ENCODE measurements around the gene RAPGEFL1.

The RAPGEFL1 gene

GRCh38 chr17:40173778-40174135 is 3.5 kb upstream of the RAPGEFL1 start:
- no peak for TF ChIP-seq SIN3A (IDR thresholded peaks at IDR 0.05; ENCODE audit: borderline replicate concordance, insufficient read depth, low read length)
- TF ChIP-seq, protein P1, sequence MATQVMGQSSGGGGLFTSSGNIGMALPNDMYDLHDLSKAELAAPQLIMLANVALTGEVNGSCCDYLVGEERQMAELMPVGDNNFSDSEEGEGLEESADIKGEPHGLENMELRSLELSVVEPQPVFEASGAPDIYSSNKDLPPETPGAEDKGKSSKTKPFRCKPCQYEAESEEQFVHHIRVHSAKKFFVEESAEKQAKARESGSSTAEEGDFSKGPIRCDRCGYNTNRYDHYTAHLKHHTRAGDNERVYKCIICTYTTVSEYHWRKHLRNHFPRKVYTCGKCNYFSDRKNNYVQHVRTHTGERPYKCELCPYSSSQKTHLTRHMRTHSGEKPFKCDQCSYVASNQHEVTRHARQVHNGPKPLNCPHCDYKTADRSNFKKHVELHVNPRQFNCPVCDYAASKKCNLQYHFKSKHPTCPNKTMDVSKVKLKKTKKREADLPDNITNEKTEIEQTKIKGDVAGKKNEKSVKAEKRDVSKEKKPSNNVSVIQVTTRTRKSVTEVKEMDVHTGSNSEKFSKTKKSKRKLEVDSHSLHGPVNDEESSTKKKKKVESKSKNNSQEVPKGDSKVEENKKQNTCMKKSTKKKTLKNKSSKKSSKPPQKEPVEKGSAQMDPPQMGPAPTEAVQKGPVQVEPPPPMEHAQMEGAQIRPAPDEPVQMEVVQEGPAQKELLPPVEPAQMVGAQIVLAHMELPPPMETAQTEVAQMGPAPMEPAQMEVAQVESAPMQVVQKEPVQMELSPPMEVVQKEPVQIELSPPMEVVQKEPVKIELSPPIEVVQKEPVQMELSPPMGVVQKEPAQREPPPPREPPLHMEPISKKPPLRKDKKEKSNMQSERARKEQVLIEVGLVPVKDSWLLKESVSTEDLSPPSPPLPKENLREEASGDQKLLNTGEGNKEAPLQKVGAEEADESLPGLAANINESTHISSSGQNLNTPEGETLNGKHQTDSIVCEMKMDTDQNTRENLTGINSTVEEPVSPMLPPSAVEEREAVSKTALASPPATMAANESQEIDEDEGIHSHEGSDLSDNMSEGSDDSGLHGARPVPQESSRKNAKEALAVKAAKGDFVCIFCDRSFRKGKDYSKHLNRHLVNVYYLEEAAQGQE (IDR thresholded peaks at IDR 0.05; ENCODE audit: insufficient read depth in 1 of 2, low read depth in 2 of 2, low read length in 2 of 2): no peak
- no peak for TF ChIP-seq FOXP2 (optimal IDR thresholded peaks at IDR 0.05; ENCODE audit: borderline replicate concordance, extremely low read depth, extremely low read length, insufficient read depth)
- TF ChIP-seq TAF1 (IDR thresholded peaks at IDR 0.05; ENCODE audit: borderline replicate concordance, insufficient read depth, low read length): no peak
- TF ChIP-seq POLR2AphosphoS5 (IDR thresholded peaks at IDR 0.05; ENCODE audit: low read depth, low read length): no peak

- TF ChIP-seq TAF1 (IDR thresholded peaks at IDR 0.05; ENCODE audit: borderline replicate concordance, insufficient read depth, low read length): no peak
- TF ChIP-seq, protein P1 (IDR thresholded peaks at IDR 0.05; ENCODE audit: insufficient read depth in 1 of 2, low read depth in 2 of 2, low read length in 2 of 2): no peak
- TF ChIP-seq FOXP2 (optimal IDR thresholded peaks at IDR 0.05; ENCODE audit: borderline replicate concordance, extremely low read depth, extremely low read length, insufficient read depth): no peak
- no peak for TF ChIP-seq SIN3A (IDR thresholded peaks at IDR 0.05; ENCODE audit: borderline replicate concordance, insufficient read depth, low read length)
- TF ChIP-seq POLR2AphosphoS5 (IDR thresholded peaks at IDR 0.05; ENCODE audit: low read depth, low read length): no peak
Measured at GRCh38 chr17:40174514-40174913, 2.8 kb upstream of the RAPGEFL1 start.

DNA sequence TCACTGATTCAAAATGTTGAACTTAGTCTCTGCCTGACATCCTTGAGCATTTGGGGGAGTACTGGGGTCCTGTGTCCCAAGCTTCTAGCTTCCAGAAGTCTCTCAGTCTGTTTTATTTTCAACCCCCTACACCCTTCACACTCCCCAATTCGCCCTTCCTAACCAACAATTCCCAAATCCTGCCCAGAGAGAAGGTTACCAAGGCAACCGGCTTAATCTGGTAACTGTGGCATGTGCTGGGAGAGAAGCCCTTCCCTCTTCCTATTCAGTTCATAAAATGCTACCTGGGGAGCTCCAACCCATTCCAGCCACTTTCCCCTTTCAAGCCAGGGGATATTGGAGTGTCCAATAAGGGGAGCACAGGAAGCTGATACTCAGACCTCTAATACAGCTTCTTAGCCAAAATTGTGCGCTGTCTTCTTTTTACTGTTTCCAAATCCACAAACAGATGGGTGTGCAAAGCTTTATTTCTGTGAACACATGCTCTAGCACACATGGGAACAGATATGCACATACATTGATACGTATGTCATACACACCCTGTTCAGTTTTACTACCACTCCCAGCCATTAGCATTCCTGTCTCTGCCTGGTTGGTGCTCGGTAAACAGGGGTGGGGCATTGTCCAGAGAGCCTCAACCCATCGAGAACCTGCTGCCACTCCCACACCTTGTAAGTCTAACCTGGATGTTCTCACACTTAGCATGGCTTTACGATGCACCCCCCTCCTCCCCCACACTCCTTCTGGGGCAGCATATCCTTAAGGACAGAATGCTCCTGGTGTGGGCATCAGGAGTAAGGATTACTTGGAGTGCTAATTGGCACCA is 1.1 kb upstream of the RAPGEFL1 start:
- TF ChIP-seq FOXP2 (optimal IDR thresholded peaks at IDR 0.05; ENCODE audit: borderline replicate concordance, extremely low read depth, extremely low read length, insufficient read depth): no peak
- TF ChIP-seq, protein P1 (IDR thresholded peaks at IDR 0.05; ENCODE audit: insufficient read depth in 1 of 2, low read depth in 2 of 2, low read length in 2 of 2): no peak
- no peak for TF ChIP-seq TAF1 (IDR thresholded peaks at IDR 0.05; ENCODE audit: borderline replicate concordance, insufficient read depth, low read length)
- no peak for TF ChIP-seq SIN3A (IDR thresholded peaks at IDR 0.05; ENCODE audit: borderline replicate concordance, insufficient read depth, low read length)

GRCh38 chr17:40176754-40177110 is 538 bp upstream of the RAPGEFL1 start:
- TF ChIP-seq FOXP2 (optimal IDR thresholded peaks at IDR 0.05; ENCODE audit: borderline replicate concordance, extremely low read depth, extremely low read length, insufficient read depth) (no peak), POLR2AphosphoS5 (IDR thresholded peaks at IDR 0.05; ENCODE audit: low read depth, low read length) (no peak), SIN3A (IDR thresholded peaks at IDR 0.05; ENCODE audit: borderline replicate concordance, insufficient read depth, low read length) (no peak), TAF1 (IDR thresholded peaks at IDR 0.05; ENCODE audit: borderline replicate concordance, insufficient read depth, low read length) (no peak)
- TF ChIP-seq, protein P1 (IDR thresholded peaks at IDR 0.05; ENCODE audit: insufficient read depth in 1 of 2, low read depth in 2 of 2, low read length in 2 of 2): no peak

Measured in PFSK-1 (cell line).